Measurements from ENCODE around the gene RAD18. TPM values are rescaled to one million over a fixed set of nuclear protein-coding genes. Genes with fewer than 3 reads are reported as not detected.

Gene RAD18
- total and polyA plus RNA-seq, 9 donors, result 2.9 to 9.2 (median 7.8) TPM

DNA sequence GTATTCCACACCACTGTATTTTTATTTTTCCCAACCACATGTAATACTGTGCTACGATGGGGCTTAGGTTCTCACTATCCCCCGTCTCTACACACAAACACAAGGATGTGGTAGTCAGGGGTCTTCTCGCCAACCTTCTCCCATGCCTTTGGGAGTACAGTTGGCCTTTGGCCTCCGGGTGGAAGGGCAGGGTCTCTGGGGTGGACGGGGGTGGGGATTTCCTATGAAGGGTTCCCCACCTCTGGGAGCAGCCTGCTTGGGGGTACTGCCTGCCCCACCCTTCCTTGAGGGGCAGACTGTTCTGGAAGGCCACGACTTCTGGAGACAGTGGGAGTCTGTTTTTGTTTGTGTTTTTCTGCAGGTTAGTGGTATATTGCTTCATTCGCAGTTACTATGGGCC is 21.3 kb upstream of the RAD18 start:
- no peak overlapping the region for H3K4me3 ChIP-seq
- no peaks in the 10 kb centered on the region for H3K4me1 ChIP-seq (ENCODE audit: insufficient read depth)
- H3K36me3 ChIP-seq, result no peaks in the 10 kb centered on the region
- H3K9me3 ChIP-seq, result no peaks in the 10 kb centered on the region
- TF ChIP-seq EP300 (IDR thresholded peaks at IDR 0.05) (no peak), POLR2A (IDR thresholded peaks at IDR 0.05) (no peak)
- TF ChIP-seq, protein P1, sequence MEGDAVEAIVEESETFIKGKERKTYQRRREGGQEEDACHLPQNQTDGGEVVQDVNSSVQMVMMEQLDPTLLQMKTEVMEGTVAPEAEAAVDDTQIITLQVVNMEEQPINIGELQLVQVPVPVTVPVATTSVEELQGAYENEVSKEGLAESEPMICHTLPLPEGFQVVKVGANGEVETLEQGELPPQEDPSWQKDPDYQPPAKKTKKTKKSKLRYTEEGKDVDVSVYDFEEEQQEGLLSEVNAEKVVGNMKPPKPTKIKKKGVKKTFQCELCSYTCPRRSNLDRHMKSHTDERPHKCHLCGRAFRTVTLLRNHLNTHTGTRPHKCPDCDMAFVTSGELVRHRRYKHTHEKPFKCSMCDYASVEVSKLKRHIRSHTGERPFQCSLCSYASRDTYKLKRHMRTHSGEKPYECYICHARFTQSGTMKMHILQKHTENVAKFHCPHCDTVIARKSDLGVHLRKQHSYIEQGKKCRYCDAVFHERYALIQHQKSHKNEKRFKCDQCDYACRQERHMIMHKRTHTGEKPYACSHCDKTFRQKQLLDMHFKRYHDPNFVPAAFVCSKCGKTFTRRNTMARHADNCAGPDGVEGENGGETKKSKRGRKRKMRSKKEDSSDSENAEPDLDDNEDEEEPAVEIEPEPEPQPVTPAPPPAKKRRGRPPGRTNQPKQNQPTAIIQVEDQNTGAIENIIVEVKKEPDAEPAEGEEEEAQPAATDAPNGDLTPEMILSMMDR (IDR thresholded peaks at IDR 0.05), result no peak
- WGBS, 3 donors, result 76 to 88% (median 88%) methylated on average over 7 of the region's 7 CpGs
- no peak overlapping the region for H3K27ac ChIP-seq
- no peak for DNase-seq
- intact Hi-C loops (cut with DNase I), result loop anchor here in 1 of 4 donors (5.0 kb wide), 1 partner anchor 323 kb away; no protein-coding TSS in a partner anchor
- H3K27me3 ChIP-seq, result no peaks in the 10 kb centered on the region

GRCh38 chr3:8984081-8984480 is 20.8 kb upstream of the RAD18 start:
- intact Hi-C loops (cut with DNase I), result loop anchor here in 1 of 4 donors (5.0 kb wide), 1 partner anchor 323 kb away; no protein-coding TSS in a partner anchor
- H3K27ac ChIP-seq, result no peak overlapping the region
- DNase-seq, result no peak
- H3K36me3 ChIP-seq, result no peaks in the 10 kb centered on the region
- H3K27me3 ChIP-seq, result no peaks in the 10 kb centered on the region
- 87 to 90% (median 89%) methylated on average over 6 of the region's 6 CpGs for WGBS, 3 donors
- no peak overlapping the region for H3K4me3 ChIP-seq
- no peaks in the 10 kb centered on the region for H3K9me3 ChIP-seq
- H3K4me1 ChIP-seq (ENCODE audit: insufficient read depth), result no peaks in the 10 kb centered on the region
- no peak for TF ChIP-seq POLR2A (IDR thresholded peaks at IDR 0.05)
- no peak for TF ChIP-seq EP300 (IDR thresholded peaks at IDR 0.05)
- TF ChIP-seq, protein P1 (IDR thresholded peaks at IDR 0.05), result no peak

DNA sequence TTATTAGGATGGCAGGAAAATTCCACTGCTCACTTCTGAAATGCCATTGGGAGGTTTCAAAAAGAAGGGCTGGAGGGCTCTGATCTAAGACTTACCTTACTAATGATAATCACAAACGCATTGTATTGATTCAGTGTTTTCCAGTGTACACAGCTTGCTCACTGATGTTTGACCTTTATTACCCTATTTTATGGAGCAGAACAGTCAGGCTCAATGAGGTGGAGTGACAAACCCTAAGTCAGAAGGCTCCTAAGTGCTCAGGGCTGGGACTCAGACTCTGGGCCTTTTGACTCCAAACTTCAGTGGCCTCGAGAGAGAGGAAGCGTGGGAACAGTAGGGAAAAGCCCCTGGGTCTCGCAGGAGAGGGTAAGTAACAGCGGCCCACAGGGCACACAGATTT is 20.3 kb upstream of the RAD18 start:
- no peak for DNase-seq
- TF ChIP-seq EP300 (IDR thresholded peaks at IDR 0.05), result no peak
- no peak for TF ChIP-seq POLR2A (IDR thresholded peaks at IDR 0.05)
- TF ChIP-seq, protein P1 (IDR thresholded peaks at IDR 0.05), result no peak
- no peak overlapping the region for H3K4me3 ChIP-seq
- 91 to 98% (median 94%) methylated on average over 5 of the region's 5 CpGs for WGBS, 3 donors
- H3K9me3 ChIP-seq, result no peaks in the 10 kb centered on the region
- intact Hi-C loops (cut with DNase I), result loop anchor here in 1 of 4 donors (5.0 kb wide), 1 partner anchor 324 kb away; no protein-coding TSS in a partner anchor
- no peaks in the 10 kb centered on the region for H3K4me1 ChIP-seq (ENCODE audit: insufficient read depth)
- no peak overlapping the region for H3K27ac ChIP-seq
- no peaks in the 10 kb centered on the region for H3K27me3 ChIP-seq
- no peaks in the 10 kb centered on the region for H3K36me3 ChIP-seq

DNA sequence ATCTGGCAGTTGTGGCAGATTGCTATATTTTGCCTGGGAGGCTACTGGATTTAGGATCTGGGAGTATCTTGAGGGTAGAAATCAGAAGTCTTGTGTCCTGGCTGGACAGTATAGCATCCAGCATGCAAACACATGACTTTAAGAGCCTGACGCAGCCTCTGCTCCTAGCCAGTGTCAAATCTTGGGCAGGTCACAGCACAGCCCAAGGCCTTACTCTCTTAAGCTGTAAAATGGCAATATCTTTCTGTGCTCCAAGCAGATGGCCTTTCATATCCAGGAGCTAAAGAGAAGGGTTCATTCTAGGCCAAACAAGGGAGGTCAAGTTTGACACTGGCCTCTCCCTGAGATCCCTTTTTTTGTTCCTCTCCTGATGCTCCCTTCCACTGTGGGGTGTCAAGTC is 19.8 kb upstream of the RAD18 start:
- H3K4me3 ChIP-seq, result no peak overlapping the region
- H3K36me3 ChIP-seq, result no peaks in the 10 kb centered on the region
- no peaks in the 10 kb centered on the region for H3K27me3 ChIP-seq
- intact Hi-C loops (cut with DNase I), result loop anchor here in 1 of 4 donors (5.0 kb wide), 1 partner anchor 324 kb away; no protein-coding TSS in a partner anchor
- H3K9me3 ChIP-seq, result no peaks in the 10 kb centered on the region
- H3K4me1 ChIP-seq (ENCODE audit: insufficient read depth), result no peaks in the 10 kb centered on the region
- no peak for TF ChIP-seq POLR2A (IDR thresholded peaks at IDR 0.05)
- 53 to 85% (median 75%) methylated on average over 1 of the region's 1 CpG for WGBS, 3 donors
- H3K27ac ChIP-seq, result no peak overlapping the region
- DNase-seq, result no peak

GRCh38 chr3:8982509-8982908 is 19.2 kb upstream of the RAD18 start:
- H3K27ac ChIP-seq, result no peak overlapping the region
- no peak for DNase-seq
- intact Hi-C loops (cut with DNase I), result loop anchor here in 1 of 4 donors (5.0 kb wide), 1 partner anchor 325 kb away; no protein-coding TSS in a partner anchor
- 22 to 25% (median 23%) methylated on average over 5 of the region's 5 CpGs for WGBS, 3 donors
- no peaks in the 10 kb centered on the region for H3K27me3 ChIP-seq
- no peaks in the 10 kb centered on the region for H3K9me3 ChIP-seq
- no peak overlapping the region for H3K4me3 ChIP-seq
- TF ChIP-seq EP300 (IDR thresholded peaks at IDR 0.05) (no peak), POLR2A (IDR thresholded peaks at IDR 0.05) (no peak)
- TF ChIP-seq, protein P1 (IDR thresholded peaks at IDR 0.05), result no peak
- no peaks in the 10 kb centered on the region for H3K4me1 ChIP-seq (ENCODE audit: insufficient read depth)
- H3K36me3 ChIP-seq, result no peaks in the 10 kb centered on the region

Data from ovary (tissue), 9 donors.